Lower lobe of right lung (tissue), 2 donors: Measurements from ENCODE around the gene MEA1. TPM values are rescaled to one million over a fixed set of nuclear protein-coding genes. Genes with fewer than 3 reads are reported as not detected.

Experiments used
- ATAC-seq, 2 donors: fragments of 200-7000 bp; cut with Tn5 transposase; one replicate each; pipeline ENCODE4 v1.9.1; 2020 to 2022; ENCODE audit warnings: mild to moderate bottlenecking in 2 of 2, moderate library complexity in 2 of 2
- DNase-seq: peaks from one replicate; pipeline ENCODE4 v3.0.0-alpha.2; 2020
- H3K27ac ChIP-seq: fragments of 200-600 bp; one replicate; pipeline ENCODE4 v1.8.0; 2022
- H3K27me3 ChIP-seq: fragments of 200-600 bp; one replicate; pipeline ENCODE4 v1.8.0; 2022; ENCODE audit warnings: low read depth
- H3K36me3 ChIP-seq: fragments of 200-600 bp; one replicate; pipeline ENCODE4 v1.8.0; 2022; ENCODE audit warnings: mild to moderate bottlenecking
- H3K4me1 ChIP-seq: fragments of 200-600 bp; one replicate; pipeline ENCODE4 v1.8.0; 2022
- H3K4me3 ChIP-seq: fragments of 200-600 bp; one replicate; pipeline ENCODE4 v1.8.0; 2022; ENCODE audit warnings: mild to moderate bottlenecking
- H3K9me3 ChIP-seq: fragments of 200-600 bp; one replicate; pipeline ENCODE4 v1.8.0; 2022
- CTCF ChIP-seq: fragments of 200-600 bp; IDR thresholded peaks from one replicate; pipeline ENCODE4 v1.8.0; 2022; ENCODE audit warnings: antibody characterized with exemption, mild to moderate bottlenecking
- intact Hi-C: fragments of 100-400 bp; cut with DNase I; formaldehyde crosslinking; loops from one replicate; pipeline ENCODE4 v1.11.0; 2022
- total RNA-seq: library from RNA; stranded (reverse); fragmentation: NEBNext Ultra II Directional; extraction: Animal tissue kit (Norgen Biotek cat#: 25700); gene quantifications from one replicate; pipeline ENCODE4 v1.2.1, GENCODE V29; 2021
- donor health status: DM: no; HTN: yes; CAD: no; lungs with severe emphysema.

The MEA1 gene
- total RNA-seq, 1 donor from 2014 or later, result 44.8 TPM

GRCh38 chr6:42963179-42963854, 50.4 kb downstream of the MEA1 start:
- DNase-seq (no peak), ATAC-seq (no peak)
- H3K4me1 ChIP-seq, result peaks cover 19% of the 10 kb centered on the region
- TF ChIP-seq CTCF, result no peak
- peaks cover 53% of the 10 kb centered on the region for H3K36me3 ChIP-seq
- intact Hi-C loops, result no loop called here
- no peaks in the 10 kb centered on the region for H3K9me3 ChIP-seq
- H3K27me3 ChIP-seq, result no peaks in the 10 kb centered on the region
- no peak overlapping the region for H3K27ac ChIP-seq
- H3K4me3 ChIP-seq, result no peak overlapping the region

- Histone ChIP-seq H3K36me3 (peaks cover 46% of the 10 kb centered on the region), H3K9me3 (no peaks in the 10 kb centered on the region), H3K27ac (no peak overlapping the region), H3K4me3 (no peak overlapping the region), H3K27me3 (no peaks in the 10 kb centered on the region), H3K4me1 (peaks cover 19% of the 10 kb centered on the region)
- intact Hi-C loops, result no loop called here
- DNase-seq (no peak), ATAC-seq (no peak)
- no peak for TF ChIP-seq CTCF
Measured at GRCh38 chr6:42962502-42963178, 51.1 kb downstream of the MEA1 start.

GRCh38 chr6:42962096-42962495, 51.6 kb downstream of the MEA1 start:
- Histone ChIP-seq H3K36me3 (peaks cover 41% of the 10 kb centered on the region), H3K4me1 (peaks cover 19% of the 10 kb centered on the region), H3K9me3 (no peaks in the 10 kb centered on the region), H3K4me3 (no peak overlapping the region), H3K27ac (no peak overlapping the region), H3K27me3 (no peaks in the 10 kb centered on the region)
- DNase-seq (no peak), ATAC-seq (no peak)
- TF ChIP-seq CTCF, result no peak
- intact Hi-C loops, result no loop called here

Other genes with a start within 250 kb of the MEA1 start
- gene BICRAL, start 231.9 kb downstream of the MEA1 start, total RNA-seq, result 20.7 TPM
- gene RPL7L1, start 134.3 kb downstream of the MEA1 start, total RNA-seq, result 64.5 TPM
- gene PTCRA, start 97.9 kb downstream of the MEA1 start, total RNA-seq, result 9.8 TPM
- gene CNPY3, start 84.5 kb downstream of the MEA1 start, total RNA-seq, result 84.0 TPM
- gene GNMT, start 53.2 kb downstream of the MEA1 start, total RNA-seq, result 2.4 TPM
- 33.3 TPM for gene PEX6, start 34.8 kb downstream of the MEA1 start, total RNA-seq
- gene PPP2R5D, start 29.4 kb downstream of the MEA1 start, total RNA-seq, result 24.5 TPM
- 59.3 TPM for gene KLHDC3, start 303 bp upstream of the MEA1 start, total RNA-seq
- gene RRP36, start 7.7 kb upstream of the MEA1 start, total RNA-seq, result 35.3 TPM
- gene CUL7, start 39.9 kb upstream of the MEA1 start, total RNA-seq, result 16.1 TPM
- gene MRPL2, start 45.5 kb upstream of the MEA1 start, total RNA-seq, result 40.1 TPM
- 45.2 TPM for gene KLC4, start 45.7 kb upstream of the MEA1 start, total RNA-seq
- 81.0 TPM for gene PTK7, start 62.4 kb upstream of the MEA1 start, total RNA-seq
- 29.2 TPM for gene SRF, start 157.3 kb upstream of the MEA1 start, total RNA-seq
- gene CUL9, start 168.2 kb upstream of the MEA1 start, total RNA-seq, result 41.8 TPM
- gene DNPH1, start 215.5 kb upstream of the MEA1 start, total RNA-seq, result 24.0 TPM
- 0.09 TPM for gene TTBK1, start 229.5 kb upstream of the MEA1 start, total RNA-seq